Activated CD8-positive, alpha-beta T cell treated with anti-CD3 and anti-CD28 coated beads, Interleukin-2, amount 10 ng/mL, durations not matched to agents 7 days and 5 days (primary cell): Measurements from ENCODE around the gene COL6A3. TPM values are rescaled to one million over a fixed set of nuclear protein-coding genes. Genes with fewer than 3 reads are reported as not detected.

Experiments used
- ATAC-seq: fragments of 150-1000 bp; cut with Tn5 transposase; one replicate; pipeline ENCODE4 v1.10.0; 2021; ENCODE audit warnings: moderate library complexity
- CTCF ChIA-PET: fragments of 350-600 bp; sonication (Branson Sonifier 250); formaldehyde crosslinking; loops from one replicate; lab custom pipeline; 2021; ENCODE audit warnings: antibody characterized with exemption; lab: Charles Lee
- POLR2A ChIA-PET: fragments of 350-600 bp; sonication (Branson Sonifier 250); formaldehyde crosslinking; loops from one replicate; lab custom pipeline; 2021; ENCODE audit warnings: antibody characterized with exemption; lab: Charles Lee
- DNase-seq: peaks from one replicate; pipeline ENCODE4 v3.0.0-alpha.2; 2020
- H3K27ac Mint-ChIP-seq: one replicate; pipeline ENCODE4 v1.8.0; 2021; ENCODE audit warnings: mild to moderate bottlenecking, mixed read lengths
- H3K27me3 Mint-ChIP-seq: one replicate; pipeline ENCODE4 v1.8.0; 2021; ENCODE audit warnings: low read depth, mixed read lengths
- H3K36me3 Mint-ChIP-seq: one replicate; pipeline ENCODE4 v1.8.0; 2021; ENCODE audit warnings: low read depth, mixed read lengths
- H3K4me1 Mint-ChIP-seq: one replicate; pipeline ENCODE4 v1.8.0; 2021; ENCODE audit warnings: low read depth, mixed read lengths
- H3K4me3 Mint-ChIP-seq: one replicate; pipeline ENCODE4 v1.8.0; 2021; ENCODE audit warnings: mild to moderate bottlenecking, mixed read lengths
- H3K9me3 Mint-ChIP-seq: one replicate; pipeline ENCODE4 v1.8.0; 2022; ENCODE audit warnings: mixed read lengths; ENCODE audit not compliant: insufficient read depth
- total RNA-seq, 2 experiments: library from RNA; stranded (reverse); gene quantifications; one replicate each; pipeline ENCODE4 v1.2.3, GENCODE V29; 2021

COL6A3 gene
- total RNA-seq, 2 experiments from 2014 or later = 0.03 to 0.10 TPM

- Mint-ChIP-seq H3K36me3 (peaks cover 5% of the 10 kb centered on the region), H3K4me1 (peaks cover 32% of the 10 kb centered on the region)
Observed at GRCh38 chr2:237440819-237441281, 26.9 kb upstream of the COL6A3 start.

GRCh38 chr2:237438080-237438940 lies 24.3 kb upstream of the COL6A3 start:
- DNase-seq (no peak), ATAC-seq (no peak)
- CTCF ChIA-PET = interaction anchor here (1.8 kb wide), 1 partner anchor 17 kb away, joined by 7 read pairs; no protein-coding TSS in a partner anchor
- Mint-ChIP-seq H3K4me1 (peaks cover 57% of the 10 kb centered on the region), H3K9me3 (no peaks in the 10 kb centered on the region), H3K4me3 (no peak overlapping the region), H3K36me3 (peaks cover 5% of the 10 kb centered on the region), H3K27ac (no peak overlapping the region), H3K27me3 (peaks cover 2% of the 10 kb centered on the region)
- POLR2A ChIA-PET = no interaction called here

More at GRCh38 chr2:237440819-237441281, 26.9 kb upstream of the COL6A3 start:
- Mint-ChIP-seq H3K9me3 (no peaks in the 10 kb centered on the region), H3K27ac (no peak overlapping the region), H3K4me3 (no peak overlapping the region), H3K27me3 (peaks cover 2% of the 10 kb centered on the region)
- CTCF ChIA-PET = interaction anchor here (0.8 to 4.0 kb wide), 5 partner anchors 12 to 35 kb away, joined by 3 to 32 read pairs (median 4); no protein-coding TSS in a partner anchor
- DNase-seq = no peak
- POLR2A ChIA-PET = interaction anchor here (0.9 to 1.1 kb wide), 2 partner anchors 12 to 19 kb away, joined by 5 to 6 read pairs; no protein-coding TSS in a partner anchor
- no peak for ATAC-seq

- ATAC-seq (no peak), DNase-seq (no peak)
- Mint-ChIP-seq H3K9me3 (no peaks in the 10 kb centered on the region), H3K36me3 (peaks cover 5% of the 10 kb centered on the region), H3K4me1 (peaks cover 64% of the 10 kb centered on the region), H3K27ac (no peak overlapping the region), H3K27me3 (no peaks in the 10 kb centered on the region), H3K4me3 (no peak overlapping the region)
- ChIA-PET POLR2A (no interaction called here), CTCF (interaction anchor here (1.8 kb wide), 1 partner anchor 16 kb away, joined by 7 read pairs; no protein-coding TSS in a partner anchor)
Observed at GRCh38 chr2:237437566-237437965, 23.6 kb upstream of the COL6A3 start.

- no peaks in the 10 kb centered on the region for H3K27me3 Mint-ChIP-seq
- peak overlapping the region; percentile 23 for H3K4me3 Mint-ChIP-seq
- H3K9me3 Mint-ChIP-seq = no peaks in the 10 kb centered on the region
- H3K36me3 Mint-ChIP-seq = peaks cover 5% of the 10 kb centered on the region
- DNase-seq (no peak), ATAC-seq (no peak)
- POLR2A ChIA-PET = interaction anchor here (1.2 kb wide), 1 partner anchor 22 kb away, joined by 5 read pairs; no protein-coding TSS in a partner anchor
- peaks cover 68% of the 10 kb centered on the region for H3K4me1 Mint-ChIP-seq
- CTCF ChIA-PET = interaction anchor here (1.0 to 4.7 kb wide), 3 partner anchors 15 to 39 kb away, joined by 3 to 62 read pairs (median 6); no protein-coding TSS in a partner anchor
- peak overlapping the region; percentile 52 for H3K27ac Mint-ChIP-seq
Observed at GRCh38 chr2:237435844-237436587, 22.1 kb upstream of the COL6A3 start.

- peaks cover 66% of the 10 kb centered on the region for H3K4me1 Mint-ChIP-seq
- DNase-seq = peak; percentile 86
- H3K27ac Mint-ChIP-seq = peak overlapping the region; percentile 53
- no peaks in the 10 kb centered on the region for H3K27me3 Mint-ChIP-seq
- ATAC-seq = peak; percentile 77
- H3K36me3 Mint-ChIP-seq = peaks cover 8% of the 10 kb centered on the region
- ChIA-PET POLR2A (interaction anchor here (0.5 to 1.2 kb wide), 2 partner anchors 23 to 61 kb away, joined by 3 to 5 read pairs; no protein-coding TSS in a partner anchor), CTCF (interaction anchor here (1.0 to 4.7 kb wide), 5 partner anchors 14 to 40 kb away, joined by 3 to 62 read pairs (median 6); no protein-coding TSS in a partner anchor)
- H3K9me3 Mint-ChIP-seq = no peaks in the 10 kb centered on the region
- H3K4me3 Mint-ChIP-seq = peak overlapping the region; percentile 35
Observed at GRCh38 chr2:237434866-237435311, 20.9 kb upstream of the COL6A3 start.

- CTCF ChIA-PET = interaction anchor here (1.1 to 4.7 kb wide), 8 partner anchors 10 to 79 kb away, joined by 3 to 62 read pairs (median 4); no protein-coding TSS in a partner anchor
- DNase-seq (no peak), ATAC-seq (no peak)
- Mint-ChIP-seq H3K9me3 (no peaks in the 10 kb centered on the region), H3K4me3 (peak overlapping the region; percentile 1), H3K4me1 (peaks cover 73% of the 10 kb centered on the region), H3K27me3 (no peaks in the 10 kb centered on the region), H3K27ac (peak overlapping the region; percentile 74), H3K36me3 (peaks cover 8% of the 10 kb centered on the region)
- POLR2A ChIA-PET = interaction anchor here (0.7 kb wide), 1 partner anchor 531 kb away, joined by 3 read pairs; no protein-coding TSS in a partner anchor
Observed at GRCh38 chr2:237433920-237434676, 20.1 kb upstream of the COL6A3 start.

GRCh38 chr2:237432484-237433092 lies 18.6 kb upstream of the COL6A3 start:
- CTCF ChIA-PET = interaction anchor here (1.0 to 4.7 kb wide), 5 partner anchors 12 to 80 kb away, joined by 3 to 62 read pairs (median 6); no protein-coding TSS in a partner anchor

GRCh38 chr2:237431837-237432236 lies 17.9 kb upstream of the COL6A3 start:
- Mint-ChIP-seq H3K4me1 (peaks cover 85% of the 10 kb centered on the region), H3K27me3 (no peaks in the 10 kb centered on the region), H3K36me3 (peaks cover 8% of the 10 kb centered on the region), H3K4me3 (no peak overlapping the region), H3K27ac (peak overlapping the region; percentile 36), H3K9me3 (no peaks in the 10 kb centered on the region)
- POLR2A ChIA-PET = interaction anchor here (1.5 kb wide), 1 partner anchor 10 kb away, joined by 4 read pairs; no protein-coding TSS in a partner anchor
- ATAC-seq = no peak
- CTCF ChIA-PET = interaction anchor here (0.6 to 4.7 kb wide), 4 partner anchors 11 to 62 kb away, joined by 4 to 62 read pairs (median 20); no protein-coding TSS in a partner anchor
- no peak for DNase-seq

More at GRCh38 chr2:237432484-237433092, 18.6 kb upstream of the COL6A3 start:
- peak overlapping the region; percentile 61 for H3K27ac Mint-ChIP-seq
- peaks cover 85% of the 10 kb centered on the region for H3K4me1 Mint-ChIP-seq
- peak; percentile 76 for DNase-seq
- no peaks in the 10 kb centered on the region for H3K9me3 Mint-ChIP-seq
- peak; percentile 62 for ATAC-seq
- H3K4me3 Mint-ChIP-seq = peak overlapping the region; percentile 31
- peaks cover 8% of the 10 kb centered on the region for H3K36me3 Mint-ChIP-seq
- no peaks in the 10 kb centered on the region for H3K27me3 Mint-ChIP-seq
- POLR2A ChIA-PET = interaction anchor here (1.5 kb wide), 1 partner anchor 11 kb away, joined by 4 read pairs; no protein-coding TSS in a partner anchor

- DNase-seq (no peak), ATAC-seq (no peak)
- H3K4me1 Mint-ChIP-seq = peaks cover 85% of the 10 kb centered on the region
- H3K4me3 Mint-ChIP-seq = no peak overlapping the region
- no peaks in the 10 kb centered on the region for H3K9me3 Mint-ChIP-seq
- CTCF ChIA-PET = interaction anchor here (0.6 to 3.5 kb wide), 2 partner anchors 11 to 62 kb away, joined by 4 to 35 read pairs; no protein-coding TSS in a partner anchor
- no peaks in the 10 kb centered on the region for H3K27me3 Mint-ChIP-seq
- no peak overlapping the region for H3K27ac Mint-ChIP-seq
- POLR2A ChIA-PET = no interaction called here
- peaks cover 8% of the 10 kb centered on the region for H3K36me3 Mint-ChIP-seq
Observed at GRCh38 chr2:237431372-237431771, 17.4 kb upstream of the COL6A3 start.

GRCh38 chr2:237430861-237431260 lies 16.9 kb upstream of the COL6A3 start:
- no peak overlapping the region for H3K27ac Mint-ChIP-seq
- ATAC-seq (no peak), DNase-seq (no peak)
- H3K27me3 Mint-ChIP-seq = no peaks in the 10 kb centered on the region
- ChIA-PET CTCF (interaction anchor here (1.0 to 3.5 kb wide), 4 partner anchors 10 to 308 kb away, joined by 3 to 35 read pairs (median 11); no protein-coding TSS in a partner anchor), POLR2A (no interaction called here)
- no peaks in the 10 kb centered on the region for H3K9me3 Mint-ChIP-seq
- peaks cover 4% of the 10 kb centered on the region for H3K36me3 Mint-ChIP-seq
- H3K4me1 Mint-ChIP-seq = peaks cover 81% of the 10 kb centered on the region
- no peak overlapping the region for H3K4me3 Mint-ChIP-seq
